GM18505 (cell line): Measurements from ENCODE around the gene SH3GLB2.
A peak's percentile ranks its signal among the peaks of the same experiment; 100 is the strongest.

Source experiments
- ATAC-seq: cut with Tn5 transposase; IDR thresholded peaks from one replicate; pipeline ENCODE4 v1.9.1; 2021; ENCODE audit not compliant: unreplicated experiment
- POLR2A ChIP-seq: IDR thresholded peaks from 4 replicates; pipeline ENCODE4 v1.6.1; 2011; ENCODE audit warnings: borderline replicate concordance; ENCODE audit not compliant: insufficient read depth, insufficient read length; ENCODE audit errors: extremely low read depth

The SH3GLB2 gene

DNA sequence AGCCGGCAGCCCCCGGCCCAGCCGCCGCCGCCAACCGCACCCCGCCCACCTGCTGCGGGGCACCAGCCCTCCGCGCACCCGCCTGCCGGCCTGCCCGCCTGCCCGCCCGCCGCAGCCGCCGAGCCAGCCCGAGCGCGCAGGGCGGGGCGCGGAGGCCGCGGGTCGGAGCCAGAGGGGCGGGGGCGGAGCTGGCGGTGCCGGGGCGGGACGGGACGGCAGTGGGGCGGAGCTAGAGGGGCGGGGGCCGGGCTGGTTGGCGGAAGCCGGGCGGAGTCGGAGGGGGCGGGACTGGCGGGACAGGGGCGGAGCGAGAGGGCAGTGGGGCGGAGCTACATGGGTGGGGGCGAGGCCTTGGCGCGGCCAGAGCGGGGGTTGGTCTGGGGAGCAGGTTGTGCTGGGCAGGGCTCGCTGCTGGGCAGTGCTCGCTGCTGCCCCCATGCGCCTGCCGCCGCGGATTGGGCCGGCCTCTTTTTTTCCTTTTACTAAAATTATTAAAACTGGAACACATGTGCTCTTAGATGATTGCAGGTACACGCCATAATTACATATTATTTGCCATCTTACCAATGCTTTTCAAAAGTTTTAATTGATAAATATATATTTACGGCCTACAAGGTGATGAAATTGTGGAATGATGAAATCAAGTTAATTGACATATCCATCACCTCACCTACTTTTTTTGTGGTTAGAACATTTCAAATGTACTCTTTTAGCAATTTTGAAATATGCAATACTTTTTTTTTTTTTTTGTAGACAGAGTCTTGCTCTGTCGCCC, at the start of gene SH3GLB2:
TSS of gene SH3GLB2 (minus strand) at position 140 of the 775 bp plus-strand sequence. CDS start 177 bp downstream, outside the sequence.
- ATAC-seq: peak; percentile 80
- TF ChIP-seq POLR2A: no peak

DNA sequence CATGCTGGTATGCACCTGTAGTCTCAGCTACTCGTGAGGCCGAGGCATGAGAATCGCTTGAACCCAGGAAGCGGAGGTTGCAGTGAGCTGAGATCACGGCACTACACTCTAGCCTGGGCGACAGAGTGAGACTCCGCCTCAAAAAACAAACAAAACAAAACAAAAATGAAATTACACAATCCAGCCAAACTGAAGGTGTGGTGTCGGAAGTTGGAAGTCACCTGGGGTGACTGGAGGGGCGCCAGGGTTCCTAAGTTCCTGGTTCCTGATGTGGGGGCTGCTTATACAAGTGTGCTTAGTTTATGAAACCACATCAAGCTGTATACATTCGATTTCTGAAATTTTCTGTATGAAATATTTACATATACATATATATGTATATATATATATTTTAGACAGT, 49.1 kb upstream of the SH3GLB2 start:
- ATAC-seq: no peak
- TF ChIP-seq POLR2A: no peak

DNA sequence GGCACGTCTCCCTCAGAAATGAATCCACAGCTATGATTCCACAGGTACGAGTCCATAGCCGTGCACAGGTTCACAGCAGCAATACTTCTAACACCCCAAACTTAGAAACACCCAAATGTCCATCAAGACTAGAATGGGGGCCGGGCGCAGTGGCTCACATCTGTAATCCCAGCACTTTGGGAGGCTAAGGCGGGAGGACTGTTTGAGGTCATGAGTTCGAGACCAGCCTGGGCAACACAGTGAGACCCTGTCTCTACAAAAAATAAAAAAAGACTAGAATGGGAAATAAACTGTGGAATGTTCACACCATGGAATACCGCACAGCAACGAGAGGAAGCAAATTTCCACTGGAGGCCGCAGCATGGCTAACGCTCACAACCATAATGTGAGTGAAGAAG, 48.5 kb upstream of the SH3GLB2 start:
- no peak for ATAC-seq
- TF ChIP-seq POLR2A: no peak

DNA sequence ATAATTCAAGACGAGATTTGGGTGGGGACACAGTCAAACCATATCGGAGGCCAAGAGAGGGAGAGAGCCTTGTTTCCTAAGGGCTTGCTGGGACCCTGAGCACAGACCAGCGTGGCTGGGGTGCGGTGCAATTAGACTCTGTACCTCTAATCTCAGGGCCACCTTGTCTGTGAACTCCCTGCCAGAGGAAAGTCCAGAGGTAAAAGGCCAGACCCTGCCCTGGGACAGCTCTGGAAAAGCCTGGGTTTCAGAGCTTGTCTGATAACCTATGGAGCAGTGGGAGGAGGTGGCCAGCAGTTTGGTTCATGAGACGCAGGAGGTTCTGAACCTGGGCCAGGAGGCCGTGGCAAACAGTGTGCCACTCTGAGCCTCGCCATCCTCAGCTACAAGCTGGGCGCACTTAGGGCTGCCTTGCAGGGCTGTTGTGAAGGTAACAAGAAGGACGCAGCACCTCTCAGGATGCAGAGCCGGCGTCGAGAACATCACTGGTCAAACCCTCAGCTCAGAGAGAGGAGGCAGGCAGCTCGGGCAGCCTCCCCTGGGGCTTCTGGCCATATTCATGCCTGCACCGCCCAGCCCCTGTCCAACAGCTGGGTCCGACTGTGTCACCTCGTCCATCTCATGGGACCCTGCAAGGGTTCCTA, 48.0 kb upstream of the SH3GLB2 start:
- no peak for ATAC-seq
- no peak for TF ChIP-seq POLR2A

DNA sequence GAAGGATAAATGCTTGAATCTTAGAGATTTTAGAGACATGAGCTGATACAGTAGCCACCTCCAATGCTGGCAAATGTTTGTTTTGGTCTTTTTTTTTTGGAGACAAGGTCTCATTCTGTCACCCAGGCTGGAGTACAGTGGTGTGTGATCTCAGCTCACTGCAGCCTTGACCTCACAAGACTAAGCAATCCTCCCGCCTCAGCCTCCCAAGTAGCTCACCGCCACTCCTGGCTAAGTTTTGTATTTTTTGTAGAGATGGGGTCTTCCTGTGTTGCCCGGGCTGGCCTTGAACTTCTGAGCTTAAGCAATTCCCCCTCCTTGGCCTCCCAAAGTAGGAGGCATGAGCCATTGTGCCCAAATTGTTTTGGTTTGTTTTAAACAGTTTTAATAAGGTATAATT, 46.0 kb upstream of the SH3GLB2 start:
- no peak for ATAC-seq
- TF ChIP-seq POLR2A: no peak

DNA sequence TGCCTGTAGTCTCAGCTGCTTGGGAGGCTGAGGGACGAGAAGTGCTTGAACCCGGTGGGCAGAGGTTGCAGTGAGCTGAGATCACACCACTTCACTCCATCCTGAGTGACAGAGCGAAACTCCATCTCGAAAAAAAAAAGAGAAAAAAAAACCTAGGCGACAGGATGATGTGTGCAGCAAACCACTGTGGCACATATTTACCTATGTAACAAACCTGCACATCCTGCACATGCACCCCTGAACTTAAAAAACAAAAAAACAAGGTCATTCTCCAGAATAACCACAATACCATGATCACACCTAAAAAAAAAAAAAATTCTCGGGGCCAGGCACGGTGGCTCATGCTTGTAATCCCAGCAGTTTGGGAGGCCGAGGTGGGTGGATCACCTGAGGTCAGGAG, 45.3 kb upstream of the SH3GLB2 start:
- no peak for TF ChIP-seq POLR2A

DNA sequence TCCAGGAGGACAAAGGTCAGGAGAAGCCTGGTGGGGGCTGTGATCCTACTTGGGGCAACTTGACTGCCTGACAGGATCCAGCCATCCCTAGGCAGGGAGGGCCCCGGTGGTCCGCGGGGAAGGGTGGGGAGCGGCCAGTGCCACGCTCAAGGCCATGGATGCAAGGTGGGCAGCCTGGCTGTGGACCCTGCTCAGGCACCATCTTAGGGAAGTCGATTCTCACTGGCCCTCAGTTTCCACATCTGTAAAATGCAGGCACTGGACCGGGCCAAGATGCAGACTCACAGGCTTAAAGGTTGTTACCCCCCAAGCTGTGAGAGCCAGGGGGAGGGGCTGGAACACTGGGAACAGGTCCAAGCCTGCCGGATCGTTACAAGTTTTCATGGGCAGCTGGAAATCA, 44.0 kb upstream of the SH3GLB2 start:
- no peak for TF ChIP-seq POLR2A
- no peak for ATAC-seq

More for the DNA sequence above, 45.3 kb upstream of the SH3GLB2 start:
- no peak for ATAC-seq

DNA sequence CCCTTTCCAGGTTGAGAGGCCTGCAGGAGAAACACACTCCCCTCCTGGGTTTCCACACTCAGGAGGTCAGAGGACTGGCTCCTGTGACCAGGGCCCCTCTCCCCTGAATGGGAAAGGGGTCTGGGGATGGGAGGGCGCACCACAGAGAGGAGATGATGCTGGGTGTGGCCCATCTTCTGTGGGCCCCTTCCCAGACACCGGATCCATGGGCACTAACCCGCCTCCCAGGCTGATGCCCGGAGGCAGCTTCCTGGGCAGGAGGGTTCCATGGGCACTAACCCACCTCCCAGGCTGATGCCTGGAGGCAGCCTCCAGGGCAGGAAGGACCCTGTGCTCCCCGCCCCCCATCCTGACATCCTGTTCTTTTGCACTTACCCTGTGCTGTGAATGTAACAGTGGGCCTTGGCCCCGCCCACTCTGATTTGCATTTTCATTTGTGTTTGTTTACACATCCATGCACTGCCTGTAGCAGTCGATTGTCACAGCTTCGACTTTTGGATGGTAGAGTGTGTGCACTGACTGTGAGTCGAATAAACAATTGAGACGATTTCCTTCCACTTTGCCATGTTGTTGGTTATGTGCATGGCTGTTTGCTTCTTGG, 43.5 kb upstream of the SH3GLB2 start:
- no peak for TF ChIP-seq POLR2A
- no peak for ATAC-seq

DNA sequence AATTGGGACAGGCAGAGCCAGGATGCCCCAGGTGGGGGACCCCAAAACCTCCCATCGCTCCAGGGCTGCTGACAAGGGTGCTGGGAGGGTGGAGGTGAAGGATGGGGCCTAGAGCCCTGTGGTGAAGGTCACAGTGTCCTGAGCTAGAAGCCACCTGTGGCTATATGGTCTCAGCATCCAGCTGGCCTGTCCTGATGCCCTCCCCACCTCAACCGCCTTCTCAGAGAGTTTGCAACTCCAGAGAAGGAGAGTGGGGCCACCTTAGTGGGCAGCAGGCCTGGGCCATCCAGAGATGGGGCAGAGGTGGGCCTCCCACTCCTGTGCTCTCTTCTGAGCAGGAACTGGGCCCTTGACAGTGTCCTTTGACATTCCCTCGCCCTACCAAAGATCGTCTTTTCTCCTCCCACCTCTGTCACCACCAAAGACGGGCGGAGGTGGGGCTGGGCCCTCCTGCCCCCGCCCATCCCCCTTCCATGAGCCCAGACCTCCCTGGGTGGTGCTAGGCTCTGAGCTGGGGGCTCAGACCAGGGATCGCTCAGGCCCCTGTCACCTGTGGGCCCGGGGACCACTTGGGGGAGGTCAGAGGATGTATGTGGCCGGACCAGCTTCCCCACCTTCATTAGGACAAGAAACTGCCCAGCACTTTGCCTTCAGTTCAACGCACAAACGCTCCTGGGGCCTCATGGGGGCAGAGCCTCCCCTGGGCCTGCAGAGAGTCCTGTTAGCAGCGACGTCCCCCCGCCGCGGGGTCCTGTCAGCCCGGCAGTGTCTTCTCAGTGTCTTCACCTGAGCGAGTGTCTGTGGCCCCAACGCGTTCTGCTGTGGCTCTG, 42.8 kb upstream of the SH3GLB2 start:
- ATAC-seq: no peak
- TF ChIP-seq POLR2A: no peak

DNA sequence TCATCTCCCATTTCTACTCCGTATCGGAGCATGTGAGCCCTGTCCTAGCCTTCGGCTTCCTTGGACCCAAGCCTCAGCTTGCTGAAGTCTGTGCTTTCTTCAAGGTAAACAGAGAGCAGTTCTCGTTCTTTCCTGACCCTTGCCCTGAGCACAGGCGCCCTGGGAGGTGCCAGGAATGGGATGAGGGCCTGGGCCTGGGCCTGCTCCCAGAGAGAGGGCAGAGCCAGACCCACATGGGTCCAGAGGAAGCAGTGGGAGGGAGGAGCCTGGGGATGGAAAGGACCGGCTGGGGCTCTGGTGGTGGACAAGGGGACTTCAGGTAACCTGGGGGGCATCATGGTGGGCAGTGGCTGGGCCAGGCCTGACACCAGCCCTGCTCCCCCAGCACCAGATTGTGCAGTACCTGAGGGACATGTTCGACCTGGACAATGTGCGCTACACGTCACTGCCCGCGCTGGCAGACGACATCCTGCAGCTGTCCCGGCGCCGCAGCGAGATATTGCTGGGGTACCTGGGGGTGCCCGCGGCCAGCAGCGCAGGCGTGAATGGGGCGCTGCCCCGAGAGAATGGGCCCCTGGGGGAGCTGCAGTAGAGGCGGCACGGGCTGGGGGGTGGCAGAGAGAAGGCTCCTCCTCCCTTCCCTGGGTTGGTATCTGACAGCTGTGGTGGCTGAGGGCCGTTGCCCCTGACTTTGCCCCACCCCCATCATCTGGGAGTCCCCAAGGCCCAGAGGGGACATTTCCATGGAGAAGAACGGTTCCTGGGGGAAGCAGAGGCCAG, 41.9 kb upstream of the SH3GLB2 start:
- ATAC-seq: no peak

DNA sequence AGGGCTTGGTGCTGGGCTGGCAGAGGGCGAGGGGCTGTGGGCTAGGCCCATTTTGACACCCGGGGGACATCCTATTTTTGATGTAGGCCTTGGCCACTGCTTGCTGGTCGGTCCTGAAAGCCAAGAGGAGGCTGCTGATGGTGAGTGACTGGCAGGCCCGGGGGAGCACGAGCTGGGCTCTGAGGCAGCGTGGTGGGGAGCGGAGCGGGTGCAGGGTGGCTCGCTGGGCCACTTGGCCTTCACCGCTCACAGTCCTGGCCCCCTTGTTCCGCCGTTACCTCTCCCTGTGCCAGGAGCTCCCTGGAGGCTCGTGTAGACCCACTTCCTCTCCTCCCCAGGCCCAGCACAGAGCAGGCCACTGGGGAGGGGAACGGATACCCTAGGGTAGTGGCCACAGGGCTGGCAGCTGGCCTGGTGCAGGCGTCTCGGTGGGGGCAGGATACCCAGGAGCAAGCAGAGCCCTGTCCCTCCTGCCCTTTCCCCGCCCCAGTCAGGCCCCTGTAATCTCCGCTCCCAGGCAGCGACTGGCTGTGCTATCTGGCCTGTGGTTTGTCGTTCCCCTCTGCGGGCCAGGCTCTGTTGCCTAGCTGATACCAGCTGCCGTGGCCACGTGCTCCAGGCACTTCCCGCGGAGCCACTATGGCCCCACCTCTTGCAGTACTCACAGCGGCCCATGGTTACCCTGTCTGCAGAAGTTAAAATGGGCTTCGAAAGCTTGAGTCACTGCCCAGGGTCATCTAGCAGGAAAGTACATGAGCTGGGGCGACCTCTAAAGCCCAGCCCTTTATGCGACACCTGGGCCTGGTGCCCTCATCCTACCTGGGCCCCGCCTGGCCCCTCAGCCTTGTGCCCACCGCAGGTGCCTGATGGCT, 41.1 kb upstream of the SH3GLB2 start:
- TF ChIP-seq POLR2A: no peak

More for the DNA sequence above, 41.9 kb upstream of the SH3GLB2 start:
- no peak for TF ChIP-seq POLR2A

DNA sequence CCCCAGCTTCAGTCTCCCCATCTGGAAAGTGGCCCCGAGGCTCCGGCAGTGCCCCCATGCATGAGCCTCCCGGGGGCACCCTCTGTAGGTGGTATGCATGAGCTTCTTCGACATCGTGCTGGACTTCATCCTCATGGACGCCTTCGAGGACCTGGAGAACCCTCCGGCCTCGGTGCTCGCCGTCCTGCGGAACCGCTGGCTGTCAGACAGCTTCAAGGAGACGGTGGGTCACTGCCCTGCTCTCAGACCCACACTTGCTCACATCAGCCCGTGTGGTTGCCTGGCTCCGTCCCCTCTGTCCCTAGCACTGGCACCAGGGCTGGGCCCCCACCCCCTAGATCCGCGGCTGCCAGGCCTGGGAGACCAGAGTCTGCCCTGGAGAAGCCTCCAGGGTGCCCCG, 40.0 kb upstream of the SH3GLB2 start:
- no peak for ATAC-seq

More for the DNA sequence above, 41.1 kb upstream of the SH3GLB2 start:
- ATAC-seq: peak; percentile 73

DNA sequence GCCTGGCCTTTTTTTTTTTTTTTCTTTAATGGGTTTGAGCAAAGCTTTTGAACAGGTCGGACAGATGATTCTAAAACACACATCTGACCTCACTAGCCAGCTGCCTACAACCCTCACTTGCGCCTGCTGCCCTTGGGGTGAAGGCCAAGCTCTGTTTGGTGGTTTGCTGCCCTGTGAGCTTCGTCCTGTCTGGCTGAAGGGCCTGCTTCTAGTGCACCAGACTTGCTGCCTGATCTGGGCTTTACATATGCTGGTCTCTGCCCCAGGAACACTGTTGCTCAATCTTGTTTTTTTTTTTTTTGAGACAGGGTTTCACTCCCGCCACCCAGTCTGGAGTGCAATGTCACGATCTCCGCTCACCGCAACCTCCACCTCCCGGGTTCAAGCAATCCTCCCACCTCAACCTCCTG, 36.4 kb upstream of the SH3GLB2 start:
- no peak for TF ChIP-seq POLR2A
- no peak for ATAC-seq

More for the DNA sequence above, 40.0 kb upstream of the SH3GLB2 start:
- TF ChIP-seq POLR2A: no peak
